Neural crest cell (in vitro differentiated cells): ENCODE data around the gene SKIC3. TPM values are rescaled to one million over a fixed set of nuclear protein-coding genes. Genes with fewer than 3 reads are reported as not detected.

ENCODE experiments used
- DNase-seq: peaks from one replicate; pipeline ENCODE4 v3.0.0; 2021; ENCODE audit warnings: low read depth, mixed read lengths, low spot score
- H3K27ac Mint-ChIP-seq: one replicate; pipeline ENCODE4 v1.8.0; 2021; ENCODE audit warnings: mild to moderate bottlenecking, mixed read lengths; ENCODE audit not compliant: unreplicated experiment
- H3K27me3 Mint-ChIP-seq: 2 replicates; pipeline ENCODE4 v1.8.0; 2021; ENCODE audit warnings: low read depth, mild to moderate bottlenecking, mixed read lengths
- H3K36me3 Mint-ChIP-seq: 2 replicates; pipeline ENCODE4 v1.8.0; 2021; ENCODE audit warnings: low read depth, mild to moderate bottlenecking, mixed read lengths
- H3K4me1 Mint-ChIP-seq: 2 replicates; pipeline ENCODE4 v1.8.0; 2021; ENCODE audit warnings: mixed read lengths
- H3K4me3 Mint-ChIP-seq: one replicate; pipeline ENCODE4 v1.8.0; 2021; ENCODE audit warnings: mild to moderate bottlenecking, mixed read lengths
- H3K9me3 Mint-ChIP-seq: 2 replicates; pipeline ENCODE4 v1.8.0; 2021; ENCODE audit warnings: mixed read lengths
- total RNA-seq: library from RNA; stranded (reverse); gene quantifications from 2 replicates; pipeline ENCODE4 v1.2.1, GENCODE V29; 2021
- TF ChIP-seq, protein P1 (sequence below): fragments of 200-600 bp; sonication (generic); conservative IDR thresholded peaks from 2 replicates; pipeline ENCODE4 v1.5.0; 2021; ENCODE audit warnings: antibody characterized with exemption, mild to moderate bottlenecking

Gene SKIC3
- total RNA-seq, 1 donor from 2014 or later: 77.0 TPM

DNA sequence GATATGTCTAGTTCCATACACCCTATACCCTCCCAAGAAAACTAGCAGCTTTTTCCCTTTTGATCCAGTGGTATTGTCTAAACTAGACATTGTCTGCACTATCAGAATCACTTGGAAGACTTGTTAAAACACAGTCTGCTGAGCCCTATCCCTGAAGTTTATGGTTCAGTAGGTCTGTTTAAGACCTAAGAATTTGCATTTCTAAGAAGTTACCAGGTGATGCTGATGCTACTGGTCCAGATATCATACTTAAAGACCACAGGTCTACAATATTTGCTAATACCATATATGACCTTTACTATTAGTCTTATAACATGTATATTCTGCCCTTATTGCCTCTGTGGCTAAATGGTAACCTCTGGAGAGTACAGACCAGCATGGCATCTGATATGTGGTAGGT lies 23.3 kb downstream of the SKIC3 start:
- TF ChIP-seq, protein P1, sequence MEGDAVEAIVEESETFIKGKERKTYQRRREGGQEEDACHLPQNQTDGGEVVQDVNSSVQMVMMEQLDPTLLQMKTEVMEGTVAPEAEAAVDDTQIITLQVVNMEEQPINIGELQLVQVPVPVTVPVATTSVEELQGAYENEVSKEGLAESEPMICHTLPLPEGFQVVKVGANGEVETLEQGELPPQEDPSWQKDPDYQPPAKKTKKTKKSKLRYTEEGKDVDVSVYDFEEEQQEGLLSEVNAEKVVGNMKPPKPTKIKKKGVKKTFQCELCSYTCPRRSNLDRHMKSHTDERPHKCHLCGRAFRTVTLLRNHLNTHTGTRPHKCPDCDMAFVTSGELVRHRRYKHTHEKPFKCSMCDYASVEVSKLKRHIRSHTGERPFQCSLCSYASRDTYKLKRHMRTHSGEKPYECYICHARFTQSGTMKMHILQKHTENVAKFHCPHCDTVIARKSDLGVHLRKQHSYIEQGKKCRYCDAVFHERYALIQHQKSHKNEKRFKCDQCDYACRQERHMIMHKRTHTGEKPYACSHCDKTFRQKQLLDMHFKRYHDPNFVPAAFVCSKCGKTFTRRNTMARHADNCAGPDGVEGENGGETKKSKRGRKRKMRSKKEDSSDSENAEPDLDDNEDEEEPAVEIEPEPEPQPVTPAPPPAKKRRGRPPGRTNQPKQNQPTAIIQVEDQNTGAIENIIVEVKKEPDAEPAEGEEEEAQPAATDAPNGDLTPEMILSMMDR: no peak
- Mint-ChIP-seq H3K9me3 (no peaks in the 10 kb centered on the region), H3K4me3 (no peak overlapping the region), H3K27me3 (no peaks in the 10 kb centered on the region), H3K27ac (no peak overlapping the region), H3K36me3 (peaks cover 15% of the 10 kb centered on the region), H3K4me1 (no peaks in the 10 kb centered on the region)
- DNase-seq: no peak

DNA sequence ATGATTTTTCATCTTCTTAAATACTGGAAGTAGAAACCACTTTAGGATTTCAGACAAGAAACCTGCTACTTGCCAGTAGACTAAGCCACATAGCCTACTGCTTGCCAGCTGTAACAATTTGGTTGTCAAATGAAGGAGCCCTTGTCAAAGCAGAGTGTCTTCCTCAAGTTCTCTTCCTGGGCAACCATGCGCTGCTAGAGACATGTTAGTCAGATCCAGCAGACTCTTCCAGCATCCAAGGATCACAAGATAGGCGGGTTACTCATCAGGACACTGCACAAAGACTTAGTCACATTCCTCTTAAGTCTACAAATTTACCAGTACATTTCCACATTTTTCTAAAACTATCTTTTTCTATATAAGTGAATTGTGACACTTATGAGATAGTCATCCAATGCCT lies 24.4 kb downstream of the SKIC3 start:
- no peaks in the 10 kb centered on the region for H3K9me3 Mint-ChIP-seq
- H3K27me3 Mint-ChIP-seq: no peaks in the 10 kb centered on the region
- TF ChIP-seq, protein P1: no peak
- H3K36me3 Mint-ChIP-seq: peaks cover 14% of the 10 kb centered on the region
- no peaks in the 10 kb centered on the region for H3K4me1 Mint-ChIP-seq
- no peak overlapping the region for H3K27ac Mint-ChIP-seq
- H3K4me3 Mint-ChIP-seq: no peak overlapping the region
- DNase-seq: no peak

DNA sequence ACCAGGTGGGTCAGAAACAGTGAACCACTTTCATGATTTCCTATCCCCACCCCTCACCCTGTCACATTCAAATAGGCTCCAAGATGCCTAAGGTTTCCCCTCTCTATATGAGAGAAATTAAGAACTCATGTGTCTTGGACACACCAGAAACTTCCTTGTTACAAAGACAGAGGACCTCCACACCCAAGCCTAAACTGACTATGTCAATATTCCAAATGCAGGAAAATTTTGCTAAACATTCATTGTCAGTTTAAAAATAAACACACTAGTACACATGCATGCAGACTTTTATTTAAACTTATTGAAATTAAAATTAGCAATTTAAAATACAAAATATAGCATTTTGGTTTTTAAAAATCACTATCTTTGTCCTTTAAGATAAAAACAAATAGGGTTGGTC lies 26.2 kb downstream of the SKIC3 start:
- Mint-ChIP-seq H3K4me3 (no peak overlapping the region), H3K27ac (no peak overlapping the region), H3K9me3 (no peaks in the 10 kb centered on the region), H3K36me3 (peaks cover 10% of the 10 kb centered on the region), H3K27me3 (no peaks in the 10 kb centered on the region), H3K4me1 (no peaks in the 10 kb centered on the region)
- DNase-seq: no peak
- TF ChIP-seq, protein P1: no peak

DNA sequence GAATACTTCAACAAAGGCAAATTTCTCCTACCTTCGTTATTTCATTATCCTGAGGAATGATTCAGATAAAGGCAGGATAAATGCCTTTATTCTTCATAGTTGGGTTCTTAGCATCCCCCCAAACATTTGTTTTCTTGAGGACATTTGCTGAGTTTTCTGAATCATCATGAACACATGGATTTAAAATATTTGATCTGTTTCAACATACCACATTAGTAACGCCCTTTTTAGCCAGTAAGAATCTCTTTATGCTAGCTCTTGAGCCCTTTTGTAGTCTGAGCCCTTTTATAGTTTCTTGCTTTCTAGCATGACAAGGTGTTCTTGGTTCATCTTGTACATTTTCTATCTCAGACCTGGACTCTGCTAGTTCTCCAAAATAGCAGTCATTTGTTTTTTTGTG lies 27.9 kb downstream of the SKIC3 start:
- Mint-ChIP-seq H3K4me3 (no peak overlapping the region), H3K27me3 (no peaks in the 10 kb centered on the region), H3K9me3 (no peaks in the 10 kb centered on the region), H3K27ac (no peak overlapping the region), H3K36me3 (peaks cover 10% of the 10 kb centered on the region), H3K4me1 (no peaks in the 10 kb centered on the region)
- TF ChIP-seq, protein P1: no peak
- no peak for DNase-seq

DNA sequence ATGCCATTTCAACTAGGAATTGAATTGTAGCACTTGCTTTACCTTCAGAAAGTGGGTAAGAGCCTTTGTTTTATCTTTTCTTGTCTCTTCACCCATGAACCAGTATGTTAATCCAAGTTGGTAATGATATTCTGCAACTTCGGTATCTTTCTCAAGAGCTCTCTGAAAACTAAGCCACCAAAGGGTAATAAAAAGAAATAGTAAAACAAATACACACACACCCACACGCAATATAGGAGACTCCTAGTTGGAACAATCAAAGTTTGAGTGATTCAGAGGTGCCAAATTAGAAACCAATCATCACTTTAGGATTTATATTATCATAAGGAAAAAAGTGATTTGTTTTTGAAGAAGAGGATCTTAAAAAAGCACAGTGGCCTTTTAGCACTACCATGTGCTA lies 30.4 kb downstream of the SKIC3 start:
- TF ChIP-seq, protein P1: no peak
- Mint-ChIP-seq H3K36me3 (peaks cover 13% of the 10 kb centered on the region), H3K9me3 (no peaks in the 10 kb centered on the region), H3K4me3 (no peak overlapping the region), H3K27me3 (no peaks in the 10 kb centered on the region), H3K4me1 (no peaks in the 10 kb centered on the region), H3K27ac (no peak overlapping the region)
- DNase-seq: no peak

DNA sequence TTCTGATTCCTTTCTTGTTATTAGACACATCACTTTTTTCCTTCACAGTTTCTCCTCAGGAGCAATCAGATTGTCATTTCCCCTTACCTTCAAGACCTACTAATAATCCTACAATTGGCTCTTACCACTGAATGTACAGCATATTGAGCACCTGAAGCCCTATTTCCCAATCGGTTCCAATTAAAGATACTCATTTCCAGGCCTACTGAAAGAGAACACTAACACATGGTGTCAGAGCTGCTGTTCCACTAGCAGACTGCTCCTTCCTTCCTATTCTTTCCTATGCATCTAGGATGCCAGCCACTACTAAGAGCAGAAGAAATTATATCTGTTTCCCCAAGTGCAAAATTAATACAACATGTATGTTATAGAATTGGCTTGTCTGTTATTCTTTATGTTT lies 34.6 kb downstream of the SKIC3 start:
- H3K36me3 Mint-ChIP-seq: peaks cover 13% of the 10 kb centered on the region
- no peak overlapping the region for H3K4me3 Mint-ChIP-seq
- no peak overlapping the region for H3K27ac Mint-ChIP-seq
- no peak for DNase-seq
- H3K9me3 Mint-ChIP-seq: no peaks in the 10 kb centered on the region
- H3K4me1 Mint-ChIP-seq: no peaks in the 10 kb centered on the region
- H3K27me3 Mint-ChIP-seq: no peaks in the 10 kb centered on the region
- TF ChIP-seq, protein P1: no peak
